Measurements from ENCODE around the gene CPXM2.

Gene CPXM2

DNA sequence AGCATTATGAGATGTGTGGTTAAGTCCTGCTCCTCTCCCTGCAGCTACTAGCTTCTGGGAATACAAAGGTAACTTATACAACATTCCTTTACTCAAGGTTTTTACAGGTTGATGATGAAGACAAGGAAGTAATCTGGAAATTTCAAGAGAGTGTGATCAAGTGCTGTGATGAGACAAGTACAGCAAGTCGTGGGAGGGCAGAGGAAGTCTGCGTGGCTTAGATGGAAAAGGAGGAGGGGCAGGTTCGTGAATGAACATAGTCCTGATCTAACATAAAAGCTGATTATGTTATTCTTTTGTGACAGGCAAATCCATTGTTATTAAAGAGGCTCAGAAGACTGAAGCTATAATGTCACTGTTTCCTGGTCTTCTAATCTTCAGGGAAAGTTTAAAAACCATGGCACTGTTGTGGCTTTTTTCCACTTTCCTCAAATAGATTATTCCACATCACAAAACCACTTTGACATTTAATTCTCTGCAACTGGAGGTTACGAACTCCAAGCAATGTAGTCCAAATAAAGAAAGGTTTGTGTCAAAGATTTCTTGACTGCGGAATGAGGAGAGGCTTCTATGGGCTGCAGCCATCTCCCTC is 84.1 kb downstream of the CPXM2 start:
- CTCF ChIA-PET = interaction anchor here (0.6 kb wide), 1 partner anchor 54 kb away, joined by 3 read pairs; no protein-coding TSS in a partner anchor
- POLR2A ChIA-PET = no interaction called here
- no peak for TF ChIP-seq ELF4 (IDR thresholded peaks at IDR 0.05)
- no peak for DNase-seq (ENCODE audit: extremely low spot score)

DNA sequence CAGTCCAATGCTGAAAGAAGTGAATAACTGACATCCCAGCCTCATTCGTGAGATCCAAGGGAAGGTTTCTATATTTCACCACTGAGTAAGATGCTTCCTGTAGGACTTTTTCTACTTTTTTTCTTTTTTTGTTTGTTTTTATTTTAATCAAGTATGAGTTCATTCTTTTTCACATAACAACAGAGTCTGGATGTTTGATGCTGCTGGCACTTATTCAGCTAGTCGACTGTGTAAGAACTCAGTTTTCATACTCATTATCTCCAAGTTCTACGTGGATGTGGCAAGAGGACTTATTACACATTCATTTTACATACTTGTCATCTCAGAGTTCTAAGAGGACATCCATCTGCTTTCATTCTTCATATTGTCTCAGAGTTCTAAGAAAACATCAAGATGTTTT is 86.9 kb downstream of the CPXM2 start:
- POLR2A ChIA-PET = no interaction called here
- no peak for DNase-seq (ENCODE audit: extremely low spot score)
- TF ChIP-seq SUZ12 (IDR thresholded peaks at IDR 0.05) (no peak), NFRKB (IDR thresholded peaks at IDR 0.05) (no peak), HDGF (IDR thresholded peaks at IDR 0.05; ENCODE audit: borderline replicate concordance) (no peak), FOXK2 (IDR thresholded peaks at IDR 0.05) (no peak), ELF4 (IDR thresholded peaks at IDR 0.05) (no peak), L3MBTL2 (conservative IDR thresholded peaks at IDR 0.05) (no peak), ZNF384 (IDR thresholded peaks at IDR 0.05) (no peak), TARDBP (IDR thresholded peaks at IDR 0.05) (no peak), FOXM1 (IDR thresholded peaks at IDR 0.05; ENCODE audit: borderline replicate concordance) (no peak), ARNT (IDR thresholded peaks at IDR 0.05) (no peak), FOXA1 (IDR thresholded peaks at IDR 0.05) (no peak)
- TF ChIP-seq, protein P1, sequence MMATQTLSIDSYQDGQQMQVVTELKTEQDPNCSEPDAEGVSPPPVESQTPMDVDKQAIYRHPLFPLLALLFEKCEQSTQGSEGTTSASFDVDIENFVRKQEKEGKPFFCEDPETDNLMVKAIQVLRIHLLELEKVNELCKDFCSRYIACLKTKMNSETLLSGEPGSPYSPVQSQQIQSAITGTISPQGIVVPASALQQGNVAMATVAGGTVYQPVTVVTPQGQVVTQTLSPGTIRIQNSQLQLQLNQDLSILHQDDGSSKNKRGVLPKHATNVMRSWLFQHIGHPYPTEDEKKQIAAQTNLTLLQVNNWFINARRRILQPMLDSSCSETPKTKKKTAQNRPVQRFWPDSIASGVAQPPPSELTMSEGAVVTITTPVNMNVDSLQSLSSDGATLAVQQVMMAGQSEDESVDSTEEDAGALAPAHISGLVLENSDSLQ (IDR thresholded peaks at IDR 0.05) = no peak
- CTCF ChIA-PET = no interaction called here

DNA sequence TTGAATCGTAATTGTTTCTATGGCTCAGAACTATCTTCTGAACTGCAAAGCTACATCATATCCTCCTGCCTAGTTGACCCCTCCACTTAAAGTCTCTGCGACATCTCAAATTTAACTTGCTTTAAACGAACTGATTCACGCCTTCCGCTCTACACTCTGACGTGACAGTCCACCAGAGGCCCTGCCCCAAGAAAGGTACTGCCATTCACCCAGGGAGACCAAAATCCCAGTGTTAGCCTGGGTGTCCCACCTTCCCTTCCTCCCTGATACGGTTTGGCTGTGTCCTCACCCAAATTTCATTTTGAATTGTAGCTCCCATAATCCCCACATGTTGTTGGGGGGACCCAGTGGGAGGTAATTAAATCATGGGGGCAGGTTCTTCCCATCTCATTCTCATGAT is 90.8 kb downstream of the CPXM2 start:
- TF ChIP-seq ELF4 (IDR thresholded peaks at IDR 0.05) = no peak
- TF ChIP-seq FOXM1 (IDR thresholded peaks at IDR 0.05; ENCODE audit: borderline replicate concordance) = no peak
- TF ChIP-seq BHLHE40 (IDR thresholded peaks at IDR 0.05; ENCODE audit: borderline replicate concordance) = no peak
- TF ChIP-seq FOXK2 (IDR thresholded peaks at IDR 0.05) = no peak
- no peak for TF ChIP-seq ZNF384 (IDR thresholded peaks at IDR 0.05)
- TF ChIP-seq CTBP1 (IDR thresholded peaks at IDR 0.05; ENCODE audit: borderline replicate concordance) = no peak
- no peak for TF ChIP-seq L3MBTL2 (conservative IDR thresholded peaks at IDR 0.05)
- TF ChIP-seq NFRKB (IDR thresholded peaks at IDR 0.05) = no peak
- TF ChIP-seq ARNT (IDR thresholded peaks at IDR 0.05) = no peak
- no peak for TF ChIP-seq SUZ12 (IDR thresholded peaks at IDR 0.05)
- CTCF ChIA-PET = no interaction called here

DNA sequence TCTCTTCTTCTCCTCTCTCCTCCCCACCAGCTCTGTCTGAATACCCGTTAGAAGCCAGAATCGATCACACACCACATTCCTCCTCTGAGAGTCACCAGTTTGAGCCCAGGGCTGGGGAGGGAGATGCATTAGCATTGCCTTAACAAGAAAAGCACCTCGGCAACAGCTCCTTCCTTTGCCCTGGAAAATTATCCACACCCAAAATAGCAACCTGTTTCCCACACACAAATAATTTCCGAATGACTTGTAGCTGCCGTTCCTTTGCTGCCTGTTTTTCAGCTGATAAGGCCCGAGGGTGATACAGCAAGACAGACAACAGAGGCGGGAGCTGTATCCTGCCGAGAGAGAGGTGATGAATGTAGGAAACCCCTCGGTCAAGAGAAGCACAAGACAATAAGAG is 91.3 kb downstream of the CPXM2 start:
- DNase-seq (ENCODE audit: extremely low spot score) = no peak
- TF ChIP-seq, protein P1 (IDR thresholded peaks at IDR 0.05) = no peak
- TF ChIP-seq FOXM1 (IDR thresholded peaks at IDR 0.05; ENCODE audit: borderline replicate concordance) (no peak), FOXK2 (IDR thresholded peaks at IDR 0.05) (no peak), ZNF384 (IDR thresholded peaks at IDR 0.05) (no peak), FOXA1 (IDR thresholded peaks at IDR 0.05) (no peak), TARDBP (IDR thresholded peaks at IDR 0.05) (no peak), SUZ12 (IDR thresholded peaks at IDR 0.05) (no peak), L3MBTL2 (conservative IDR thresholded peaks at IDR 0.05) (no peak), ARNT (IDR thresholded peaks at IDR 0.05) (no peak), SP1 (IDR thresholded peaks at IDR 0.05) (no peak), CTBP1 (IDR thresholded peaks at IDR 0.05; ENCODE audit: borderline replicate concordance) (no peak), LEF1 (IDR thresholded peaks at IDR 0.05; ENCODE audit: borderline replicate concordance) (no peak), BHLHE40 (IDR thresholded peaks at IDR 0.05; ENCODE audit: borderline replicate concordance) (no peak), HDGF (IDR thresholded peaks at IDR 0.05; ENCODE audit: borderline replicate concordance) (no peak)
- ChIA-PET POLR2A (no interaction called here), CTCF (no interaction called here)

More for the DNA sequence above, 90.8 kb downstream of the CPXM2 start:
- POLR2A ChIA-PET = no interaction called here
- no peak for DNase-seq (ENCODE audit: extremely low spot score)

DNA sequence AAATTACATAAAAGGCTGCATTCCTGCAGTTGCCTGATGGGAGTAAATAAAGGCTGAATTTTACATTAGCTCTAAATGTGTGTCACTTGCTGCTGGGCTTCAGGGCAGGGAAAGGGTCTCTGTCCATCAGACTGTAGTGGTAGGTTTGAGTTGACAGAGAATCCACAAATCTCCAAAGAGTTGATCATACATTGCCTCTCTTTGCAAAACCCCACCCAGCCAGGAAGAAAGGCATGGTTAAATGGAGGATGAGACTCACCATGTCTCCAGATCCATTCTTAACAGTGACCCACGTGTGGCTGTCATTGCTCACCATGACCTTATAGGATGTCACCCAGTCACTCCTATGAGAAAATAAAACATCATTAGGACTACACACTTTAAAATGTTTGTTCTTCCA is 92.8 kb downstream of the CPXM2 start:
- POLR2A ChIA-PET = no interaction called here
- no peak for DNase-seq (ENCODE audit: extremely low spot score)
- CTCF ChIA-PET = no interaction called here
- TF ChIP-seq ZNF384 (IDR thresholded peaks at IDR 0.05) (no peak), L3MBTL2 (conservative IDR thresholded peaks at IDR 0.05) (no peak), BHLHE40 (IDR thresholded peaks at IDR 0.05; ENCODE audit: borderline replicate concordance) (no peak), FOXM1 (IDR thresholded peaks at IDR 0.05; ENCODE audit: borderline replicate concordance) (no peak), SUZ12 (IDR thresholded peaks at IDR 0.05) (no peak), ARNT (IDR thresholded peaks at IDR 0.05) (no peak), LEF1 (IDR thresholded peaks at IDR 0.05; ENCODE audit: borderline replicate concordance) (no peak), FOXA1 (IDR thresholded peaks at IDR 0.05) (no peak), NFRKB (IDR thresholded peaks at IDR 0.05) (no peak)
- TF ChIP-seq, protein P1 (IDR thresholded peaks at IDR 0.05) = no peak

DNA sequence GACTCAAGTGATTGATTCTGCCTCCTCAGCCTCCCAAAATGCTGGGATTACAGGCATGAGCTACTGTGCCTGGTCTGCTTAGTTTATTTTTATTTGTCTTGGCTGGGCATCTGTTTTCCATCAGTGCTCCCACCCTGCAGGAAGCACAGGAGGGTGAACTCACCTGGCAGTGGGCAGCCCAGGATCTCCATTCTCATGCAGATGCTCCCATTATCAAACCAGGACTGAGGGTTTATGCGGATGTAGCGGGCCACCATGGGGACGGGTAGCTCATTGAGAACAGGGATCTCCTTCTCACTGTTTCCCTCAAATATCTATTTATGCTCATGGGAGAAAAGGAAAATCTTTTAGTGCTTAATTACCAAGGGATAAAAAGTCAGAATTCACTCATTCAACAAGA is 93.8 kb downstream of the CPXM2 start:
- no peak for DNase-seq (ENCODE audit: extremely low spot score)
- ChIA-PET CTCF (no interaction called here), POLR2A (no interaction called here)
- TF ChIP-seq, protein P1 (IDR thresholded peaks at IDR 0.05) = no peak
- TF ChIP-seq HDGF (IDR thresholded peaks at IDR 0.05; ENCODE audit: borderline replicate concordance) = no peak
- no peak for TF ChIP-seq TARDBP (IDR thresholded peaks at IDR 0.05)
- TF ChIP-seq L3MBTL2 (conservative IDR thresholded peaks at IDR 0.05) = no peak
- TF ChIP-seq SP1 (IDR thresholded peaks at IDR 0.05) = no peak
- no peak for TF ChIP-seq ARNT (IDR thresholded peaks at IDR 0.05)
- no peak for TF ChIP-seq LEF1 (IDR thresholded peaks at IDR 0.05; ENCODE audit: borderline replicate concordance)
- TF ChIP-seq ZNF384 (IDR thresholded peaks at IDR 0.05) = no peak
